Skin of body (tissue), 2 donors: ENCODE results near the gene AURKB. TPM values are rescaled to one million over a fixed set of nuclear protein-coding genes. Genes with fewer than 3 reads are reported as not detected.

Experiments
- DNase-seq: peaks from one replicate; lab custom pipeline; 2025; lab: John Stamatoyannopoulos, UW
- total RNA-seq: library from RNA; depleted of rRNA; stranded (reverse); fragments of >200 nt; gene quantifications from one replicate; pipeline ENCODE4 v1.2.3, GENCODE V29; 2014

The AURKB gene
- total RNA-seq, 1 donor from 2014 or later: 12.4 TPM

- peak; percentile 39 for DNase-seq
These were observed 47.1 kb downstream of the AURKB start for GRCh38 chr17:8162997-8163977.

GRCh38 chr17:8162233-8162996 is 48.0 kb downstream of the AURKB start, which contains the start of gene VAMP2:
Gene VAMP2 (minus strand): TSS chr17:8162948. CDS start chr17:8162879, 69 bp downstream.
- DNase-seq: no peak

- DNase-seq: no peak
These were observed 48.8 kb downstream of the AURKB start for GRCh38 chr17:8161289-8162232.

- DNase-seq: no peak
These were observed 49.6 kb downstream of the AURKB start for GRCh38 chr17:8160741-8161221.

GRCh38 chr17:8160224-8160577 is 50.2 kb downstream of the AURKB start:
- no peak for DNase-seq

GRCh38 chr17:8159459-8160223 is 50.7 kb downstream of the AURKB start:
- no peak for DNase-seq

- DNase-seq: no peak
These were observed 51.4 kb downstream of the AURKB start for GRCh38 chr17:8159032-8159400.

GRCh38 chr17:8158267-8159031 is 51.9 kb downstream of the AURKB start:
- DNase-seq: peak; percentile 73

- DNase-seq: peak; percentile 100
These were observed 54.0 kb downstream of the AURKB start for GRCh38 chr17:8156246-8156992.

- DNase-seq: no peak
These were observed 54.5 kb downstream of the AURKB start for GRCh38 chr17:8155996-8156245.

- DNase-seq: no peak
These were observed 55.0 kb downstream of the AURKB start for GRCh38 chr17:8155231-8155995.

Other genes starting within 250 kb of the AURKB start
- 0.39 TPM for gene GUCY2D, start 208.0 kb downstream of the AURKB start, total RNA-seq
- gene ALOX15B, start 171.5 kb downstream of the AURKB start, total RNA-seq: 0.89 TPM
- 10.9 TPM for gene ALOX12B, start 122.9 kb downstream of the AURKB start, total RNA-seq
- gene ALOXE3, start 92.1 kb downstream of the AURKB start, total RNA-seq: 3.2 TPM
- 0.10 TPM for gene HES7, start 86.5 kb downstream of the AURKB start, total RNA-seq
- 83.5 TPM for gene PER1, start 58.2 kb downstream of the AURKB start, total RNA-seq
- 18.0 TPM for gene VAMP2, start 47.6 kb downstream of the AURKB start, total RNA-seq
- gene TMEM107, start 34.2 kb downstream of the AURKB start, total RNA-seq: 21.6 TPM
- 4.6 TPM for gene BORCS6, start 20.4 kb downstream of the AURKB start, total RNA-seq
- 13.2 TPM for gene CTC1, start 37.5 kb upstream of the AURKB start, total RNA-seq
- 20.1 TPM for gene PFAS, start 38.7 kb upstream of the AURKB start, total RNA-seq
- 6.3 TPM for gene RANGRF, start 78.1 kb upstream of the AURKB start, total RNA-seq
- 0.49 TPM for gene SLC25A35, start 84.8 kb upstream of the AURKB start, total RNA-seq
- gene ARHGEF15, start 99.7 kb upstream of the AURKB start, total RNA-seq: 3.6 TPM
- gene ODF4, start 129.3 kb upstream of the AURKB start, total RNA-seq: not detected
- gene RPL26, start 172.6 kb upstream of the AURKB start, total RNA-seq: 2,559 TPM
- gene RNF222, start 187.3 kb upstream of the AURKB start, total RNA-seq: 3.3 TPM
- 98.7 TPM for gene NDEL1, start 225.3 kb upstream of the AURKB start, total RNA-seq